HG03565 (cell line): ENCODE results near the gene SH3BP4.

ENCODE experiments used
- ATAC-seq: cut with Tn5 transposase; IDR thresholded peaks from one replicate; pipeline ENCODE4 v1.9.1; 2021; ENCODE audit warnings: mild to moderate bottlenecking, moderate library complexity; ENCODE audit not compliant: unreplicated experiment

The SH3BP4 gene

GRCh38 chr2:234996069-234996940 is 44.5 kb downstream of the SH3BP4 start:
- no peak for ATAC-seq

GRCh38 chr2:234996941-234997270 is 45.1 kb downstream of the SH3BP4 start:
- no peak for ATAC-seq

GRCh38 chr2:234997389-234997788 is 45.6 kb downstream of the SH3BP4 start:
- no peak for ATAC-seq

- no peak for ATAC-seq
These were observed 46.8 kb downstream of the SH3BP4 start for GRCh38 chr2:234998404-234999211.

GRCh38 chr2:234999740-235000425 is 48.1 kb downstream of the SH3BP4 start:
- no peak for ATAC-seq

- no peak for ATAC-seq
These were observed 48.8 kb downstream of the SH3BP4 start for GRCh38 chr2:235000426-235001236.

GRCh38 chr2:235001237-235002133 is 49.7 kb downstream of the SH3BP4 start:
- no peak for ATAC-seq

GRCh38 chr2:235002198-235003095 is 50.6 kb downstream of the SH3BP4 start:
- ATAC-seq, result no peak

GRCh38 chr2:235003096-235003775 is 51.4 kb downstream of the SH3BP4 start:
- no peak for ATAC-seq

GRCh38 chr2:235004329-235004903 is 52.6 kb downstream of the SH3BP4 start:
- ATAC-seq, result no peak

- ATAC-seq, result no peak
These were observed 53.2 kb downstream of the SH3BP4 start for GRCh38 chr2:235005023-235005422.

GRCh38 chr2:235005603-235006259 is 53.9 kb downstream of the SH3BP4 start:
- no peak for ATAC-seq

- ATAC-seq, result no peak
These were observed 54.6 kb downstream of the SH3BP4 start for GRCh38 chr2:235006461-235006860.

GRCh38 chr2:235006986-235007385 is 55.2 kb downstream of the SH3BP4 start:
- no peak for ATAC-seq

- no peak for ATAC-seq
These were observed 56.0 kb downstream of the SH3BP4 start for GRCh38 chr2:235007664-235008457.

- ATAC-seq, result no peak
These were observed 56.8 kb downstream of the SH3BP4 start for GRCh38 chr2:235008584-235009044.
